ENCODE measurements around the gene ZNF648. TPM values are rescaled to one million over a fixed set of nuclear protein-coding genes. Genes with fewer than 3 reads are reported as not detected.
A peak's percentile ranks its signal among the peaks of the same experiment; 100 is the strongest.

The ZNF648 gene
- total RNA-seq, 1 donor from 2014 or later: 2.0 TPM

- no peak overlapping the region for H3K4me3 Mint-ChIP-seq
- Histone ChIP-seq H3K27me3 (no peaks in the 10 kb centered on the region), H3K9ac (no peak overlapping the region), H2AFZ (replicated peaks) (no peak overlapping the region), H3K27ac (no peak overlapping the region), H3K4me3 (no peak overlapping the region), H3K36me3 (no peaks in the 10 kb centered on the region), H3K4me2 (no peak overlapping the region), H3K9me3 (ENCODE audit: low read depth) (no peaks in the 10 kb centered on the region), H3K79me2 (ENCODE audit: low read depth) (no peaks in the 10 kb centered on the region), H3F3A (ENCODE audit: low read depth) (no peaks in the 10 kb centered on the region), H3K4me1 (peaks cover 12% of the 10 kb centered on the region), H4K20me1 (ENCODE audit: low read depth) (no peaks in the 10 kb centered on the region)
- no peaks in the 10 kb centered on the region for H3K9me3 Mint-ChIP-seq
- TF ChIP-seq CTCF (IDR thresholded peaks at IDR 0.05) (no peak), EZH2phosphoT487 (IDR thresholded peaks at IDR 0.05) (no peak), EZH2 (IDR thresholded peaks at IDR 0.05) (no peak)
- peaks cover 22% of the 10 kb centered on the region for H3K4me1 Mint-ChIP-seq
- H3K36me3 Mint-ChIP-seq: no peaks in the 10 kb centered on the region
- DNase-seq (ENCODE audit: low spot score): no peak
- H3K27me3 Mint-ChIP-seq (ENCODE audit: insufficient read depth, low read depth): peaks cover 11% of the 10 kb centered on the region
- H3K27ac Mint-ChIP-seq: no peak overlapping the region
These were observed 4.7 kb downstream of the ZNF648 start for GRCh38 chr1:182056601-182057366.

GRCh38 chr1:182054698-182055326, 6.7 kb downstream of the ZNF648 start:
- H3K36me3 ChIP-seq: no peaks in the 10 kb centered on the region
- no peak overlapping the region for H3K4me3 ChIP-seq
- no peaks in the 10 kb centered on the region for H3K9me3 ChIP-seq (ENCODE audit: low read depth)
- H2AFZ ChIP-seq (replicated peaks): no peak overlapping the region
- no peak overlapping the region for H3K27ac ChIP-seq
- no peaks in the 10 kb centered on the region for H3K79me2 ChIP-seq (ENCODE audit: low read depth)
- H3K4me1 ChIP-seq: peaks cover 1% of the 10 kb centered on the region
- no peak overlapping the region for H3K4me2 ChIP-seq
- no peaks in the 10 kb centered on the region for H3K36me3 Mint-ChIP-seq
- H4K20me1 ChIP-seq (ENCODE audit: low read depth): no peaks in the 10 kb centered on the region
- no peak overlapping the region for H3K4me3 Mint-ChIP-seq
- H3K27me3 ChIP-seq: no peaks in the 10 kb centered on the region
- H3K9ac ChIP-seq: no peak overlapping the region
- H3K27ac Mint-ChIP-seq: no peak overlapping the region
- peak; percentile 80 for TF ChIP-seq CTCF (IDR thresholded peaks at IDR 0.05)
- no peak for TF ChIP-seq EZH2phosphoT487 (IDR thresholded peaks at IDR 0.05)
- TF ChIP-seq EZH2 (IDR thresholded peaks at IDR 0.05): no peak
- H3K4me1 Mint-ChIP-seq: peaks cover 4% of the 10 kb centered on the region
- H3K9me3 Mint-ChIP-seq: no peaks in the 10 kb centered on the region
- peaks cover 9% of the 10 kb centered on the region for H3K27me3 Mint-ChIP-seq (ENCODE audit: insufficient read depth, low read depth)
- DNase-seq (ENCODE audit: low spot score): peak; percentile 87
- no peaks in the 10 kb centered on the region for H3F3A ChIP-seq (ENCODE audit: low read depth)

GRCh38 chr1:182052355-182052754, 9.2 kb downstream of the ZNF648 start:
- H4K20me1 ChIP-seq (ENCODE audit: low read depth): no peaks in the 10 kb centered on the region
- DNase-seq (ENCODE audit: low spot score): no peak
- Mint-ChIP-seq H3K36me3 (no peaks in the 10 kb centered on the region), H3K4me3 (no peak overlapping the region), H3K9me3 (no peaks in the 10 kb centered on the region), H3K4me1 (no peaks in the 10 kb centered on the region), H3K27me3 (ENCODE audit: insufficient read depth, low read depth) (peaks cover 4% of the 10 kb centered on the region), H3K27ac (no peak overlapping the region)
- no peaks in the 10 kb centered on the region for H3K4me1 ChIP-seq
- TF ChIP-seq CTCF (IDR thresholded peaks at IDR 0.05) (no peak), EZH2phosphoT487 (IDR thresholded peaks at IDR 0.05) (no peak), EZH2 (IDR thresholded peaks at IDR 0.05) (no peak)
- no peaks in the 10 kb centered on the region for H3K36me3 ChIP-seq
- H3K9ac ChIP-seq: no peak overlapping the region
- H3K9me3 ChIP-seq (ENCODE audit: low read depth): no peaks in the 10 kb centered on the region
- no peaks in the 10 kb centered on the region for H3K79me2 ChIP-seq (ENCODE audit: low read depth)
- H3K27me3 ChIP-seq: no peaks in the 10 kb centered on the region
- no peak overlapping the region for H3K27ac ChIP-seq
- no peaks in the 10 kb centered on the region for H3F3A ChIP-seq (ENCODE audit: low read depth)
- no peak overlapping the region for H3K4me3 ChIP-seq
- H3K4me2 ChIP-seq: no peak overlapping the region
- no peak overlapping the region for H2AFZ ChIP-seq (replicated peaks)
